D341Med (cell line): ENCODE data around the gene MS4A5.
"Not testable (repeated sequence)": the region's sequence is repeated elsewhere in the genome, so short reads cannot be mapped to it uniquely, and the experiment has no call there.

Source experiments
- DNase-seq: peaks from one replicate; pipeline ENCODE4 v3.0.0; 2012; ENCODE audit warnings: low spot score

Gene MS4A5

DNA sequence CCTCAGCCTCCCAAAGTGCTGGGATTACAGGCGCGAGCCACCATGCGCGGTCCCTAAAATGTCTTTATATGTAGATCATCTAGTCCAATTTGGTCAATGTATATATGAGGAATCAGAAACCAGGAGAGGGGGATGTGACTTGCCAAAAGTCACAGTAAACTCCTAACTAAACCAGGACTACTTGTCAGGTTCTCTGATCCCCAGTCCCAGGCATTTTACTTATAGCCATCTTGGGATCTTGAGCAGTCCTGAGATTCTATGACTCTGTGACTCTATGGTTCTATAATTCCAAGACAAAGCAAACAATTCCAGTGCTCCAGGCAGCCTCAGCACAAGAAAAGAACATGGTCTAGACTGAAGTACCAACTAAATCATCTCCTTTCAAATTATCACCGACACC, at the start of gene MS4A5:
Gene MS4A5, plus strand, starts transcription at position 301 of the 400 bp plus-strand sequence. CDS start 103 bp downstream, outside the sequence.
- DNase-seq = no peak

DNA sequence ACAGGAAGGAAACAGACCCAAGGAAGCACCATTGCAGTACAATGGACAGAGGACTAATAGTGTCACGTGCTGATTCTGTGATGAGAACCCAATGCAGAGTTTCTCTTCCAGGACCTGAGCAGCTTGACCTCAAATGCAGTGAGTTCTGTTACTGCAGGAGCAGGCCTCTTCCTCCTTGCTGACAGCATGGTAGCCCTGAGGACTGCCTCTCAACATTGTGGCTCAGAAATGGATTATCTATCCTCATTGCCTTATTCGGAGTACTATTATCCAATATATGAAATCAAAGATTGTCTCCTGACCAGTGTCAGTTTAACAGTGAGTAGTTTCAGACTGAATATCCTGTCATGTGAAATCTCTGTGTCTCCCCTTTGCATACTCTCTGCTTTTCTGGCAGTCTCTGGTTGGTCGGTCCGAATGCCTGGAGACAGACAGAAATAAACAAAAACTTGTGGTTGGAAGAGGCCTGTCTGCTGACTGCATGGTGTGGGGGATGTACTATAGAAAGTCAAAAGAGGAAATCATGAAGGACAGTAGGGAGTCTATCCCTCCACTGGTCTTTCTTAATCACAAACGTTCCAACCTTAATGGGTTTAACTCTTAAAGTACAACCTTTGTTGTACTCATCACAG, 40.0 kb upstream of the MS4A5 start:
- no peak for DNase-seq

DNA sequence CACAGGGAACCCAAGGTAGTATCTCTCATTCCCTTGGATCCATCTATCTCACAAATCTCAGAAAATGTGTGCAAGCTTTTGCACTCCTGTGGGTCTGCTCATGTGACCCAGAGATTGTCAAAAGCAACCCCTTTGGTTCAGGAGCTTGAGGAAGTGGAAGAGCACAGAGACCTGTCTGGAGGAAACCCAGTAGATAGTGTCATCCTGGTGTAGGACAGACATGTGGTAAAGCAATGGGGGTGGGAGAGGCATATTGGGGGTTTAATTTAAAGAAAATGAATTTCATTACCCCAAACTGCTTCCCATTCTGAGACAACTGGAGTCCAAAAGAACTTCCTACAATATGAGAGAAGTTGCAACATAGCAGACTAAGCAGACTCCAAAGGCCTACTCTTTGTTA, 39.0 kb upstream of the MS4A5 start:
- DNase-seq = no peak

- no peak for DNase-seq
Measured at GRCh38 chr11:60392361-60392760, 37.0 kb upstream of the MS4A5 start.

GRCh38 chr11:60393016-60393415, 36.4 kb upstream of the MS4A5 start:
- no peak for DNase-seq

- no peak for DNase-seq
Measured at GRCh38 chr11:60394666-60395380, 34.5 kb upstream of the MS4A5 start.

DNA sequence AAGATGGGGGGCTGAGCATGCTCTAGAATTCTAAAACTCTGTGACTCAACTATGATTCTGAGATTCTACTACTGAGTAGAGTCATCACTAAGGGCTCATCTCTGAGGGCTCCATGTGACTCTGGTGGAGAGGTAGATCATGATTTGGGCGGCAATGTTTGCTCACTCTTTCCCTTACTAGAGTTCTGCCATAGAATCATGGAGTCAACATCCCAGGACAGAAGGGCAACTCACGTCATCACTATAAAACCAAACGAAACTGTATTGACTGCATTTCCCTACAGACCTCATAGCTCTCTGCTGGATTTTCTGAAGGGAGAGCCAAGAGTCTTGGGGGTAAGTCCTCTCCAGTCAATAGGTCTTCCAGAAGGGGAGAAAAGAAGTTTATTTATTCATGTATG, 33.0 kb upstream of the MS4A5 start, which contains the start of gene MS4A14:
Gene MS4A14, plus strand, starts transcription at position 78 of the 400 bp plus-strand sequence. Its CDS starts 120 bp downstream, at position 198.
- DNase-seq = no peak

- DNase-seq = no peak
Measured at GRCh38 chr11:60396799-60397198, 32.6 kb upstream of the MS4A5 start.

- no peak for DNase-seq
Measured at GRCh38 chr11:60420015-60420414, 9.4 kb upstream of the MS4A5 start.

GRCh38 chr11:60422609-60423008, 6.8 kb upstream of the MS4A5 start:
- DNase-seq = no peak

DNA sequence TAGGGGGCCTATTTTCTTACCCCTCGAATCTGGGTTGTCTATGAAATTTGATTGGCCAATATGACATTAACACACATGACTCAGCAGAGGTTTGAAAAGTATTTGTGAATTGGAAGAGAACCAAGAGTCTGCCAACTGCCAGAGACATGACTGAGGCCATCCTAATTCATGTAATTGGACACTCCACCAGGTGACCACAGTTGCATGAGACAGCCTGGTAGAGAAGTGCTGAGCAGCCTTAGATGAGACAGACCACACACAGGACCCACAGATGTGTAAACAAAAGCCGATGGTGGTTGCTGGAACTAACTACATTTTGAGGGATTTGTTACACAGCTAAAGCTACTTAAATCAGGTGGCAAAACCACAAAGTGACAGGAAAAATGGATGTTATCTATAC, 855 bp upstream of the MS4A5 start:
- DNase-seq = no peak

GRCh38 chr11:60431251-60431650, 1.9 kb downstream of the MS4A5 start:
- DNase-seq = no peak

- DNase-seq = no peak
Measured at GRCh38 chr11:60433401-60433800, 4.0 kb downstream of the MS4A5 start.

GRCh38 chr11:60447070-60447469, 17.7 kb downstream of the MS4A5 start:
- DNase-seq = no peak

- DNase-seq = no peak
Measured at GRCh38 chr11:60447846-60448245, 18.5 kb downstream of the MS4A5 start.

- not testable (repeated sequence) for DNase-seq
Measured at GRCh38 chr11:60451185-60451584, 21.8 kb downstream of the MS4A5 start.

DNA sequence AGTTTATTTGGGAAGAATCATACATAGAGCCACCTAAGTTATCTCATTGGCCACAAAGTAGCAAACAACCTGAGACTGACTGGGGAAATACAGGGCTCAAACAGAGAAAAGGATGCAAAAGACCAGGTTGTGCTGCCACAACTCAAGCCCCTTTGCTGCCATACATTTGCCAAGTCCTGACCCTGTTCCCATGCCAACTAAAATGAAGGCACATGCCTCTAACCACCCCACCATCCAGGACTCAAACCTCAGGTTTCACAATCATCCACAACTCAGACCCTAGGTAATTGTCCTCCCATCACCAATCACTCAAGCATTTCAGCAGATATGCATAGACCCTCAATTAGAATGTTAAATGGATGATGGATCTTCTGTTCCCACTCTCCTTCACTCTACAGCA, 24.8 kb downstream of the MS4A5 start:
- DNase-seq = no peak

DNA sequence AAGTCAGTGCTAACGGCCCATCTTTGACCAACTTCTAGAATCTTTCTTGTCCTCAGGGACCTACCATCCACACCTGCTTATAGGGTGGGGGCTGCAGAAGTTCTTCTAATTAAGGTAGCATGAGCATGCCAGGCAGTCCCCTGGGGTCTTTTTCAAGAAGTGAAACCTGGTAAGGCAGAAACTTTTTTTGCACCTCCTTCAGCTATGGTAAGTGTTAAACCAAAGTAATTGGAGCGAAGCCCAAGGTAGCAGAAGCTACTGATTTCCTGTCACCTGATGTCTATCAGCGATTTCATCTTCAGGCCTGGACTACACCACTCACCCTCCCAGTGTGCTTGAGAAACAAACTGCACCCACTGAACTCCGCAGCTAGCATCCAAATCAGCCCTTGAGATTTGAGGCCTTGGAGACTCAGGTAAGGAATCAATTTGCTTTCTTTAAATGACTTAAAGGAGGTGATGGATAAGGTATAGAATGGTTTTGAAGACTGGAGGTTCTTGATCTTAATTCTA, 26.2 kb downstream of the MS4A5 start, which contains the start of gene MS4A1:
Gene MS4A1, plus strand, starts transcription at position 317 of the 512 bp plus-strand sequence. CDS start 6,528 bp downstream, outside the sequence.
- DNase-seq = no peak

DNA sequence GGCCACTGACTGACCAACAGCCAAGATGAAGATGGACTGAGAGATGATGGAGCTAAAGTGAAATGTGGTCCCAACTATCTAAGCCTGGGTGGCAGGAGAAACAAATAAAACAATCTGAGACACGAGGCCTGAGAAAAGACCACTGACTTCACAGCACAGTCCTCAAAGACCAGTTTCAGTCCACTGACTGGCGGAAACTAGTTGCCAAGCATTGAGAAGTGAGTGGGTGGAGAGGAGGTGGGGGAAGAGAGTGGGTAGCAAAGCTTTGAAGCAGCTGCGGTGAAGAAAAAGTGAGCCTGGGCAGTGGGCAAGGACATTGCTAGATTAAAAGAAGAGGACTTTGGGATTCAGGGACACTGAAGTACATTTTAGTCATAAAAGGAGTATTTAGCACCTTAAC, 28.2 kb downstream of the MS4A5 start:
- no peak for DNase-seq

DNA sequence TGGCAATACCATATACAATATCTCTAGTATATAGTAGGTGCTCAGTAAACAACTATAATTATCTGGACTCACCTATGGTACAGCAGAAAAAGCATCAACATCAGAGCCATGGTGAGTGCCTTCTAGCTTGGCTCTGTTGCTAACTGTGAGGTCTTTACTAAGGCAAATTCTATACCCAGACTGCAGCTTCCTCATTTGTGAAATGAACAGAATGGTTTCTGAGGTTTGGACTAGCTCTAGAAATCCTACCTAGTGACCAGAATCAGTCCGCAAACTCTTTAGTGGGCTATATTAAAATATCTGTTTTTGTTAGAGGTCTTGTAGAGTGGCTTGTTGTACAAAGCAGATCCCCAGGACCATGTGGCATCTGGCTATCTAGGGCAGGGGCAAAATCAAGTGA, 30.0 kb downstream of the MS4A5 start:
- no peak for DNase-seq

- no peak for DNase-seq
Measured at GRCh38 chr11:60468829-60469228, 39.5 kb downstream of the MS4A5 start.

DNA sequence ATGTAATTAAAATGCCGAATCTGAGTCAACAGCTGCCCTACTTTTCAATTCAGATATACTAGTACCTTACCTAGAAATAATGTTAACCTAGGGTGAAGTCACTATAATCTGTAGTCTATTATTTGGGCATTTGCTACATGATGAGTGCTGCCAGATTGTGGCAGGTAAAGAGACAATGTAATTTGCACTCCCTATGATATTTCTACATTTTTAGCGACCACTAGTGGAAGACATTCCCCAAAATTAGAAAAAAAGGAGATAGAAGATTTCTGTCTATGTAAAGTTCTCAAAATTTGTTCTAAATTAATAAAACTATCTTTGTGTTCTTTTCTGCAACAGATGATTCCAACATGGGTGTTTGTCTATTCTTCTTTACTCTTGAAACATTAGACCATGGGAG, 40.4 kb downstream of the MS4A5 start:
- no peak for DNase-seq

GRCh38 chr11:60477035-60477445, 47.7 kb downstream of the MS4A5 start:
- DNase-seq = no peak
